GM23338 (cell line): Measurements from ENCODE around the gene SGMS2. TPM values are rescaled to one million over a fixed set of nuclear protein-coding genes. Genes with fewer than 3 reads are reported as not detected.

ENCODE experiments used
- ATAC-seq: fragments of 200-7000 bp; cut with Tn5 transposase; 3 replicates; pipeline ENCODE4 v1.9.1; 2020
- DNase-seq: peaks from one replicate; pipeline ENCODE4 v3.0.0-alpha.2; 2015; ENCODE audit warnings: low spot score
- H2AFZ ChIP-seq: fragments of 200-600 bp; sonication (generic); 2 replicates; pipeline ENCODE4 v1.8.0; 2016; ENCODE audit warnings: antibody characterized with exemption, mild to moderate bottlenecking, moderate library complexity
- H3F3A ChIP-seq: fragments of 200-600 bp; sonication (generic); replicated peaks from 2 replicates; pipeline ENCODE4 v1.8.0; 2017; ENCODE audit warnings: antibody characterized with exemption, mixed run types, low read depth
- H3K27ac ChIP-seq: fragments of 200-600 bp; sonication (generic); 2 replicates; pipeline ENCODE4 v1.6.1; 2016; ENCODE audit warnings: low read depth
- H3K27me3 ChIP-seq: fragments of 200-600 bp; sonication (generic); 2 replicates; pipeline ENCODE4 v1.8.0; 2016; ENCODE audit warnings: mild to moderate bottlenecking, mixed run types, moderate library complexity; ENCODE audit not compliant: insufficient read depth
- H3K36me3 ChIP-seq: fragments of 200-600 bp; sonication (generic); 2 replicates; pipeline ENCODE4 v1.8.0; 2016; ENCODE audit warnings: mild to moderate bottlenecking; ENCODE audit not compliant: insufficient read depth
- H3K4me1 ChIP-seq: fragments of 200-600 bp; sonication (generic); 2 replicates; pipeline ENCODE4 v1.8.0; 2016; ENCODE audit warnings: mild to moderate bottlenecking, moderate library complexity; ENCODE audit not compliant: insufficient read depth
- H3K4me2 ChIP-seq: fragments of 200-600 bp; sonication (generic); 2 replicates; pipeline ENCODE4 v1.7.1; 2017; ENCODE audit warnings: mixed run types
- H3K4me3 ChIP-seq: fragments of 200-600 bp; sonication (generic); 2 replicates; pipeline ENCODE4 v1.6.1; 2016; ENCODE audit warnings: mixed run types
- H3K79me2 ChIP-seq: fragments of 200-600 bp; sonication (generic); replicated peaks from 2 replicates; pipeline ENCODE4 v1.8.0; 2017; ENCODE audit warnings: mild to moderate bottlenecking; ENCODE audit not compliant: insufficient read depth
- H3K9me2 ChIP-seq: fragments of 200-600 bp; sonication (generic); 2 replicates; pipeline ENCODE4 v1.8.0; 2017; ENCODE audit not compliant: insufficient read depth
- H4K20me1 ChIP-seq: fragments of 200-600 bp; sonication (generic); replicated peaks from 2 replicates; pipeline ENCODE4 v1.8.0; 2017; ENCODE audit warnings: mild to moderate bottlenecking; ENCODE audit not compliant: insufficient read depth
- H3K27ac Mint-ChIP-seq: 2 replicates; pipeline ENCODE4 v1.8.0; 2020; ENCODE audit warnings: inconsistent platforms, mild to moderate bottlenecking, moderate library complexity, mixed read lengths
- H3K27me3 Mint-ChIP-seq: 3 replicates; pipeline ENCODE4 v1.8.0; 2022; ENCODE audit warnings: low read depth, mild to moderate bottlenecking, moderate library complexity, mixed read lengths, inconsistent platforms; ENCODE audit not compliant: insufficient read depth, poor library complexity
- H3K36me3 Mint-ChIP-seq: 3 replicates; pipeline ENCODE4 v1.8.0; 2021; ENCODE audit warnings: low read depth, mild to moderate bottlenecking, inconsistent platforms, moderate library complexity, mixed read lengths
- H3K4me1 Mint-ChIP-seq: 3 replicates; pipeline ENCODE4 v1.8.0; 2020; ENCODE audit warnings: mild to moderate bottlenecking, inconsistent platforms, mixed read lengths
- H3K4me3 Mint-ChIP-seq: 3 replicates; pipeline ENCODE4 v1.8.0; 2021; ENCODE audit warnings: moderate library complexity, mild to moderate bottlenecking, inconsistent platforms, mixed read lengths
- H3K9me3 Mint-ChIP-seq: 3 replicates; pipeline ENCODE4 v1.8.0; 2020; ENCODE audit warnings: moderate library complexity, mild to moderate bottlenecking, inconsistent platforms, mixed read lengths
- CREB1 ChIP-seq: fragments of 250-450 bp; sonication (Bioruptor Pico); IDR thresholded peaks from 2 replicates; pipeline ENCODE4 v1.5.0; 2020; ENCODE audit warnings: low read depth, mild to moderate bottlenecking, moderate library complexity
- CTCF ChIP-seq, 2 experiments: fragments of 200-600 bp in 1 of 2; sonication (generic) in 1 of 2; conservative IDR thresholded peaks; 2 replicates each; pipeline versions ENCODE4 v1.5.1 to v1.6.1; 2016 to 2017; ENCODE audit warnings: antibody characterized with exemption in 2 of 2, low read depth in 2 of 2, mild to moderate bottlenecking in 2 of 2, moderate library complexity in 1 of 2
- ETS1 ChIP-seq: IDR thresholded peaks from 2 replicates; pipeline ENCODE4 v1.6.1; 2016; ENCODE audit warnings: antibody characterized with exemption
- EZH2 ChIP-seq: fragments of 200-600 bp; sonication (generic); IDR thresholded peaks from one replicate; pipeline ENCODE4 v1.8.0; 2017; ENCODE audit warnings: antibody characterized with exemption, mild to moderate bottlenecking, low read depth; ENCODE audit not compliant: unreplicated experiment
- EZH2phosphoT487 ChIP-seq: fragments of 200-600 bp; sonication (generic); IDR thresholded peaks from one replicate; pipeline ENCODE4 v1.8.1; 2018; ENCODE audit warnings: antibody characterized with exemption; ENCODE audit not compliant: unreplicated experiment
- NANOG ChIP-seq: IDR thresholded peaks from 2 replicates; pipeline ENCODE4 v1.6.1; 2016; ENCODE audit warnings: antibody characterized with exemption, borderline replicate concordance
- POLR2AphosphoS5 ChIP-seq: IDR thresholded peaks from 2 replicates; pipeline ENCODE4 v1.6.1; 2016; ENCODE audit warnings: antibody characterized with exemption, low read depth
- STAT1 ChIP-seq: IDR thresholded peaks from one replicate; pipeline ENCODE4 v1.6.1; 2016; ENCODE audit warnings: antibody characterized with exemption; ENCODE audit not compliant: unreplicated experiment
- ZNF462 ChIP-seq: fragments of 250-450 bp; sonication (Bioruptor Pico); IDR thresholded peaks from 2 replicates; pipeline ENCODE4 v1.5.0; 2020; ENCODE audit warnings: mild to moderate bottlenecking, moderate library complexity
- polyA plus RNA-seq: library from polyadenylated mRNA; unstranded; fragments of >200 nt; fragmentation: Nextera tagmentation; extraction: Ambion mirVana; gene quantifications from 2 replicates; pipeline ENCODE4 v1.2.1, GENCODE V29; 2016
- total RNA-seq: library from RNA; depleted of rRNA; stranded (reverse); fragments of >200 nt; shearing (Covaris generic); gene quantifications from 2 replicates; pipeline ENCODE4 v1.2.3, GENCODE V29; 2014

Gene SGMS2
- total and polyA plus RNA-seq, 2 experiments from 2014 or later = 0.35 to 1.1 TPM

GRCh38 chr4:107930821-107931774, 106.4 kb downstream of the SGMS2 start, which contains the start of gene CYP2U1:
CYP2U1 (plus strand) TSS chr4:107931549; CDS start chr4:107931644, 95 bp downstream.
- peaks cover 15% of the 10 kb centered on the region; the same call in 2 of the 3 replicates for H3K4me1 Mint-ChIP-seq
- ATAC-seq (peak; percentile 95), DNase-seq (peak; percentile 94)
- Histone ChIP-seq H3K4me1 (peaks cover 7% of the 10 kb centered on the region; the same call in 1 of the 2 replicates), H3K9me2 (no peaks in the 10 kb centered on the region), H4K20me1 (no peaks in the 10 kb centered on the region; the same call in 1 of the 2 replicates), H3K4me3 (peak within 1 kb of the TSS; percentile 67), H3K27ac (no peak within 1 kb of the TSS), H3F3A (0 out of 2 replicates have a peak, but pooled peaks cover 7% of the 10 kb centered on the region), H3K4me2 (peak within 1 kb of the TSS; percentile 92), H3K27me3 (peaks cover 38% of the 10 kb centered on the region), H3K36me3 (no peaks in the 10 kb centered on the region; the same call in 1 of the 2 replicates), H2AFZ (peak within 1 kb of the TSS; percentile 100), H3K79me2 (no peaks in the 10 kb centered on the region; the same call in 1 of the 2 replicates)
- H3K36me3 Mint-ChIP-seq = no peaks in the 10 kb centered on the region; the same call in 2 of the 3 replicates
- TF ChIP-seq CREB1 (peak; percentile 17; the same call in 1 of the 2 replicates), STAT1 (no peak), POLR2AphosphoS5 (peak; percentile 82), EZH2 (no peak)
- H3K27me3 Mint-ChIP-seq = peaks cover 15% of the 10 kb centered on the region
- peak within 1 kb of the TSS; percentile 80 for H3K4me3 Mint-ChIP-seq
- no peak within 1 kb of the TSS for H3K27ac Mint-ChIP-seq
- no peaks in the 10 kb centered on the region; the same call in 2 of the 3 replicates for H3K9me3 Mint-ChIP-seq

DNA sequence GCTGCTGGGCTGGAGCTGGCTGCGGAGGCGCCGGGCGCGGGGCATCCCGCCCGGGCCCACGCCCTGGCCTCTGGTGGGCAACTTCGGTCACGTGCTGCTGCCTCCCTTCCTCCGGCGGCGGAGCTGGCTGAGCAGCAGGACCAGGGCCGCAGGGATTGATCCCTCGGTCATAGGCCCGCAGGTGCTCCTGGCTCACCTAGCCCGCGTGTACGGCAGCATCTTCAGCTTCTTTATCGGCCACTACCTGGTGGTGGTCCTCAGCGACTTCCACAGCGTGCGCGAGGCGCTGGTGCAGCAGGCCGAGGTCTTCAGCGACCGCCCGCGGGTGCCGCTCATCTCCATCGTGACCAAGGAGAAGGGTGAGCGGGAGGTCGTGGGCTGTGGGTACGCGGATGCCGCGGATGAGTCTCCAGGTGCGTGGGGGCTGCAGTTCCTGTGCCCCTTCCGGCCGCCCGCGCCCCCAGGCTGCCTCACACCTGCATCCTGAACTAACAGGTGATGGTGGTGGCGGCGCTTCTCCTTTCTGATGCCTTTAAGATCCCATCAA, 107.1 kb downstream of the SGMS2 start:
- Histone ChIP-seq H3K27ac (no peak overlapping the region), H3K79me2 (no peaks in the 10 kb centered on the region; the same call in 1 of the 2 replicates), H3F3A (0 out of 2 replicates have a peak, but pooled peaks cover 7% of the 10 kb centered on the region), H3K4me2 (peak overlapping the region; percentile 92), H4K20me1 (no peaks in the 10 kb centered on the region; the same call in 1 of the 2 replicates), H3K27me3 (peaks cover 38% of the 10 kb centered on the region), H3K4me3 (peak overlapping the region; percentile 67), H2AFZ (peak overlapping the region; percentile 94), H3K4me1 (peaks cover 7% of the 10 kb centered on the region; the same call in 1 of the 2 replicates), H3K36me3 (no peaks in the 10 kb centered on the region; the same call in 1 of the 2 replicates), H3K9me2 (no peaks in the 10 kb centered on the region)
- DNase-seq (peak; percentile 22), ATAC-seq (peak; percentile 4)
- peak overlapping the region; percentile 79 for H3K4me3 Mint-ChIP-seq
- H3K9me3 Mint-ChIP-seq = no peaks in the 10 kb centered on the region; the same call in 2 of the 3 replicates
- H3K4me1 Mint-ChIP-seq = peaks cover 15% of the 10 kb centered on the region; the same call in 2 of the 3 replicates
- H3K36me3 Mint-ChIP-seq = no peaks in the 10 kb centered on the region; the same call in 2 of the 3 replicates
- no peak overlapping the region for H3K27ac Mint-ChIP-seq
- peaks cover 15% of the 10 kb centered on the region for H3K27me3 Mint-ChIP-seq
- TF ChIP-seq ETS1 = no peak
- no peak for TF ChIP-seq EZH2
- no peak for TF ChIP-seq EZH2phosphoT487
- TF ChIP-seq ZNF462 (CRISPR knock-in tag) = no peak
- no peak for TF ChIP-seq CTCF (conservative IDR thresholded peaks at IDR 0.05; ENCODE audit: low read depth in 2 of 2)
- no peak for TF ChIP-seq NANOG
